Rectal smooth muscle tissue (tissue), 1 donor: ENCODE measurements around the gene PRR20G.

Source experiments
- H3K27ac ChIP-seq: one replicate; pipeline ENCODE4 v1.7.0; 2013; ENCODE audit warnings: low read depth, low read length, inconsistent platforms
- H3K27me3 ChIP-seq: one replicate; pipeline ENCODE4 v1.7.0; 2013; ENCODE audit warnings: low read length; ENCODE audit not compliant: control insufficient read depth, insufficient read depth
- H3K36me3 ChIP-seq: one replicate; pipeline ENCODE4 v1.7.0; 2013; ENCODE audit warnings: low read length; ENCODE audit not compliant: control insufficient read depth, insufficient read depth
- H3K4me1 ChIP-seq: one replicate; pipeline ENCODE4 v1.7.0; 2013; ENCODE audit warnings: low read length; ENCODE audit not compliant: control insufficient read depth, insufficient read depth
- H3K4me3 ChIP-seq: one replicate; pipeline ENCODE4 v1.7.0; 2013; ENCODE audit warnings: low read length
- H3K9ac ChIP-seq: one replicate; pipeline ENCODE4 v1.7.0; 2013; ENCODE audit warnings: low read length

Gene PRR20G

DNA sequence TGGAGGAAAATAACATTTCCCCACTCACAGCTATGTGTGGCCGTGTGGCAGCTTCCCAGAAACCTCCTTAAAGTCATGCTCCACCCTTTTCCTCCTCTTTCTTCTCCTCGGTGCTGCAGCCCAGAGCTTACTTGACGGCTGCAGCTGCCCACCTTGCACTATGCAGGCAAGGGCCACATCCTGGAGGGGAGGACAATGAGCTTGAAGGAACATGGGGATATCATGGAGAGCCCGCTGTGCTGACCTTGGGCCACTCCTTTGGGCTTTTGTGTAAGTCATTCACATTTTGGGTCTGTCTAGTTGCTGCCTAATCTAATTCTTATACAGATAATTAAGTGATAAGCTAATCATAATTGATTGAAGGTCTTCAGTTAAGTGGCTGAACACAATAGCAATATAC, 28.0 kb downstream of the PRR20G start:
- H3K9ac ChIP-seq = no peak overlapping the region
- peaks cover 3% of the 10 kb centered on the region for H3K27me3 ChIP-seq
- H3K36me3 ChIP-seq = no peaks in the 10 kb centered on the region
- no peak overlapping the region for H3K27ac ChIP-seq
- no peak overlapping the region for H3K4me3 ChIP-seq
- H3K4me1 ChIP-seq = no peaks in the 10 kb centered on the region

DNA sequence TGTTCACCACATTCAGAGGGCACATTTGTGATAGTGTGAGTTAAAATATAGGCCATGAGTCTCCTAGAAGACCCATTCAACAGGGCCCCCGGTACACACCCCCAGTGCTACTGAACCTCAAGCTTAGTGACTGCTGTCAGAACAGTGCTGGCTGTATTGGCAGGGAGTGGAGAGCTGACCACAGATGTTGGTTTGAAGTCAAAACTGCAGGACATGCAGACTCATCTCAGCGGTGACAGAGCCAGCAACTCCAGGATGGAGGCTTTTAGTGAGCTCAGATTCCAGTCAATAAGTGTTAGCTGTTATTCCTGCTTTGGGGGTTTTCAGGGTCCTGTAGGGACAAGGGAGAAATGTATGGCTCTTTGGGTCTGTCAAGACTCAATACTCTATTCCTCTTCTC, 29.1 kb downstream of the PRR20G start:
- no peak overlapping the region for H3K9ac ChIP-seq
- H3K27ac ChIP-seq = no peak overlapping the region
- no peaks in the 10 kb centered on the region for H3K36me3 ChIP-seq

DNA sequence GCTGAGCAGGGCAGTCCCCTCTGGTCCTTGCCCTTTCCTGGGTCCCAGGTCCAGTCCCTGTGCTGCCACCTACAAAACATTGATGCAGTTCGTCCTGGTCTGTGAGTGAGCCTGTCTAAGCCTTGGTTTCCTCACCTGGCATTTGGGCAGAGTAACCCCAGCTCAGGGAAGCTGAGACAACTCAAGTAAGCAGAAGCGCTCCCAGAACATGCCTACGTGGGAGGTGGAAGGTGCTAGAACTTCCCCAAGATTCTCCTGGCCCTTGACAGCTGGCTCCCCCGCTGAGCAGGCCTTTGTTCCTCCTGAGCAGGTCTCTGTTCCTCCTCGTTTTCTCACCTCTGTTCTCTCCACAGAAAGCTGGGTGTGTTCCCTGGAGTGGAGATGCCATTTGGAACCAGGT, 30.5 kb downstream of the PRR20G start:
- H3K27ac ChIP-seq = no peak overlapping the region
- H3K4me1 ChIP-seq = no peaks in the 10 kb centered on the region
- H3K27me3 ChIP-seq = peaks cover 7% of the 10 kb centered on the region
- no peaks in the 10 kb centered on the region for H3K36me3 ChIP-seq
- no peak overlapping the region for H3K9ac ChIP-seq
- H3K4me3 ChIP-seq = no peak overlapping the region

More for the DNA sequence above, 29.1 kb downstream of the PRR20G start:
- Histone ChIP-seq H3K4me3 (no peak overlapping the region), H3K27me3 (peaks cover 3% of the 10 kb centered on the region), H3K4me1 (no peaks in the 10 kb centered on the region)

DNA sequence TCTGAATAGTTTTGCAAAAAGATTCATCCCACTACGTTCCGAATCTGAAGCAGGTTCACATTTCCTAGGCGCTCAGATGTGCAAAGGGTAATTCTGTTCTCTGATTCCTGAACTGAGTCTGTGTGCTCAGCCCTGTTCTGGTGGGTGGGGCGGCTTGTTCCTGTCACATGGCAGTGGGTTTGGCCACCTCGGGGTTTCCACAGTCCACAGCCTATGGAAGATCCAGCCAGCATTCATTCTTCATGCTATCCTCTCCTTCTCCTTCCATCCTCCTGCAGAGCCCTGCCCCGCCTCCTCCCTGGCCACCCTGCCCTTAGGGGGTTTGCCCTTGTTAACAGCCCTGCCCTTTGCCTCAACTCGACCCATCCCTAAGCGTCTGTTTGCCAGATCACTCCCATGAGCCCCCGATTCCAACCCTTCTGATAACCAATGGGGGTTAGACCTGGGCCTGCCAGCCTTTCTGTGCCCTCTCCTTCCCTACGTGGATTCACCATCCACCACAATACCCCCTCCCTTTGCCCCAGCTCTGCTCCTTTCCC, 31.0 kb downstream of the PRR20G start:
- Histone ChIP-seq H3K36me3 (no peaks in the 10 kb centered on the region), H3K27ac (no peak overlapping the region), H3K4me3 (no peak overlapping the region), H3K9ac (no peak overlapping the region), H3K27me3 (peaks cover 7% of the 10 kb centered on the region), H3K4me1 (no peaks in the 10 kb centered on the region)

DNA sequence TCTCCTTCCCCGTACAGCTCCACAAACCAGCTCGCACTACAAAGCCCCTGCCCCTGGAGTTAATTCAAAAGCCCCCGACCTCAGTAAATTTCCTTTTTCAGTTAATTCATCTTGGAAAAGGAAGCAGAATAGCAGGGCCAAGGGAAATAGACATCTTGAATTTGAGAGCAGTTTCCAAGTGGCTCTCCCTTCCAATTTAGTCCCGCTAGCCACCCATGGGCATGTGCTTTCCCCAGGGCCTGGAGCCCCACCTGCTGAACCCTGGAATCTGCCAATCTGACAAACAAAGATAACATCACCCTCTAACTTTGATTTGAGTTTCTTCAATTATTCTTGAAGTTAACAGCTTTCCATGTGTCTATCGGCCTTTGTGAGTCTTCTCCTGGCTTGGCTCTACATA, 31.7 kb downstream of the PRR20G start:
- no peak overlapping the region for H3K27ac ChIP-seq

DNA sequence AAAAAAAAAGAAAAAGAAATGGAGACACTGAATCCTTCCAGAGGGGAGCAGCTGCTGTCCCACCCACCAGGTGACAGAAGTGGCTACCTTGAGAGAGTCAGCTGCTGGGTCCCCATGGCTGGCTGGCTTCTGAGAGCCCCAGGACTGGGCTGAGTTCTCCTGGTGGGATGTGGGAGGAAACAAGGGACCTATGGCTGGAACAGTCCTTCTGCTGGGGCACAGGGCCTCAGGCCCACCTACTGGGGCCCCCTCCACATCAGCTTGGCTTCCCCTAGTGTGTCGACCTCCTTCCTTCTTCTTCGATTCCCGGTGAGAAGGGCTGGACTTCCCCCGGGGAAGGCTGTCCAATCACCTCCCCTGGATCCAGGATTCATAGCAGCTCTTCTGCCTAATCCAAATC, 32.3 kb downstream of the PRR20G start:
- H3K4me1 ChIP-seq = no peaks in the 10 kb centered on the region
- no peak overlapping the region for H3K27ac ChIP-seq
- H3K36me3 ChIP-seq = no peaks in the 10 kb centered on the region
- H3K27me3 ChIP-seq = peaks cover 7% of the 10 kb centered on the region
- no peak overlapping the region for H3K4me3 ChIP-seq
- H3K9ac ChIP-seq = no peak overlapping the region

More for the DNA sequence above, 31.7 kb downstream of the PRR20G start:
- H3K4me1 ChIP-seq = no peaks in the 10 kb centered on the region
- H3K4me3 ChIP-seq = no peak overlapping the region
- H3K9ac ChIP-seq = no peak overlapping the region
- H3K36me3 ChIP-seq = no peaks in the 10 kb centered on the region
- H3K27me3 ChIP-seq = peaks cover 7% of the 10 kb centered on the region

DNA sequence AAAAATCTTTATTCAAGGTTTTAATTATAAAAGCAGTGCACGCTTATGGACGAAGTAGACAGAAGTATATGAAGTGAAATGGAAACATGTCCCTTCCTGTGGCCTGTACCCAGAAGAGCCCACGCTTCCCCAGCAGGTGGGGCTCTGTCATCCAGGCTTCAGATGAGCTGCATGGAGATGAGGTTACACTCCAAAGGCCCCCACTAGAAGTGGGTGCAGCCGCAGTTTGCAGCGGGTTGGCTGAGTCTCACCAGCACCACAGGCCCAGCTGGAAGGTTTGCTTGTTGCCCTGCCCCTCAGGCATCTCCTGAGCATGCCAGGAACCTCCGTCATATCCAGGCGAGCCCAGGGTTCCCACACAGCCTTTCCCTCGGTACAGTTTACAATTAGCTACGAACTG, 33.1 kb downstream of the PRR20G start:
- H3K36me3 ChIP-seq = no peaks in the 10 kb centered on the region
- H3K27ac ChIP-seq = no peak overlapping the region
- no peak overlapping the region for H3K4me3 ChIP-seq
- peaks cover 7% of the 10 kb centered on the region for H3K27me3 ChIP-seq
- H3K4me1 ChIP-seq = no peaks in the 10 kb centered on the region
- H3K9ac ChIP-seq = no peak overlapping the region

DNA sequence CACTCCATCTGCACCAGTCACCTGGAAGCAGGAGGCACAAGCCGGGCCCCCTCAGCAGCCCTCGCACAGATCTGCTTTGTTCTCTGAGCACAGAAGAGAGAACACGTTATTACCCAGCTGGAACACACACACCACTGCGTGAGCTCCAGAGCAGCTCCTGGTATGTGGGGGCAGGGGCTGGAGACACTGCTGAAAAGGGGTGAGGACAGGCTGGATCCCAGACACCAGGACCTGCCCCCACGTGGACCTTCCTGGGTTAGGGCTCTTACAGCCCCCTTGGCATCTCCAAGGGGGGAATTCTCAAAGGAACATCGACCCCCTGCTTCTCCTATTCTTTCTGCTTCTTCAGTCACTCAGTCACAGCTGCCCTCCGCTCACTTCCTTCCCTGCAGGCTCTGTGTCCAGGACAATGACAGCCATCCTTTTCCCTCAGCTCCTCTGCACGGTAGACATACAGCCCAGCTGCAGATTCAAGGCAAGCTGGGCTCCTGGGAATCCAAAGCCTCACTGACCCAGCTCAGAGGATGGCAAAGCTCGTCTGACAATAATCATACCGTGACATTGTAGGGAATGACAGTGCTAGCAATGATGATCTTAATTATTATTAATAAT, 33.7 kb downstream of the PRR20G start:
- Histone ChIP-seq H3K4me1 (no peaks in the 10 kb centered on the region), H3K27ac (no peak overlapping the region), H3K27me3 (peaks cover 7% of the 10 kb centered on the region), H3K4me3 (no peak overlapping the region), H3K9ac (no peak overlapping the region), H3K36me3 (no peaks in the 10 kb centered on the region)

DNA sequence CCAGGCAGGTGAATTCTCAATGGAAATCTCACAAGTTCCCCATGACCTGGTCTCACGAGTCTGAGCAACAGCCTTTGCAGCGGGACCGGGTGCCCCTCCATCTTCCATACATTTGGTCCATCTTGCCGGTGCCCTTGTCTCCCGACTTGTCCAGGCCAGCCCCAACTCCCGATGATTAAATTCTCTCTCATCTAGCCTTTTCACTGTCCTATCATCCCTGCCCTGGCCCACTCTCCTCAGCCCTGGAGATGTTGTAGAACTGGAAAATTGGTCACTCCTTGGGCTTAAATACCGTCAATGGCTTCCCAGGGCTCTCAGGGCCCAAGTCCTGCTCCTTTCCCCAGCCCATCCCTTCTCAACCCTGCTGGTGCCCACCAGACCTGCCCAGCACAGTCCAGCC, 34.4 kb downstream of the PRR20G start:
- no peak overlapping the region for H3K27ac ChIP-seq
- H3K4me3 ChIP-seq = no peak overlapping the region
- peaks cover 7% of the 10 kb centered on the region for H3K27me3 ChIP-seq
- no peaks in the 10 kb centered on the region for H3K4me1 ChIP-seq
- no peaks in the 10 kb centered on the region for H3K36me3 ChIP-seq
- no peak overlapping the region for H3K9ac ChIP-seq

DNA sequence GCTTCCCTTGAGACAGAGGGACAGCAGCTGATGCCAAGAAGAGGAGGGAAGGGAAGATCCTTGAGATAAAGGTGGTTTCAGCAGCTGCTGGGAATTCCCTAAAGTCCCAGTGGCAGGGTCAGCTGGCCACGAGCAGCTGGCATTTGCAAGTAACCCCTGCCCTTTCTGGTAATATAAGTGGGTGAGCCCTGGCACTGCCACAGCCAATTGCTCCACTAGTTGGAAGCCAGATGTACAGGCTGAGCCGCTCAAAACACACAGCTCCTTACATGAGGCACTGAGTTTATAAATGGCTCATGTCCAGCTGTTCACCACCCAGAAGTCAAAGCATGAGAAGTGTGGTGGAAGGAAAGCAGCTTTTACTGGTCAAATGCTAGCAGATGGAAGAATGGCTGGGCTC, 35.4 kb downstream of the PRR20G start:
- no peaks in the 10 kb centered on the region for H3K4me1 ChIP-seq
- H3K27ac ChIP-seq = no peak overlapping the region

DNA sequence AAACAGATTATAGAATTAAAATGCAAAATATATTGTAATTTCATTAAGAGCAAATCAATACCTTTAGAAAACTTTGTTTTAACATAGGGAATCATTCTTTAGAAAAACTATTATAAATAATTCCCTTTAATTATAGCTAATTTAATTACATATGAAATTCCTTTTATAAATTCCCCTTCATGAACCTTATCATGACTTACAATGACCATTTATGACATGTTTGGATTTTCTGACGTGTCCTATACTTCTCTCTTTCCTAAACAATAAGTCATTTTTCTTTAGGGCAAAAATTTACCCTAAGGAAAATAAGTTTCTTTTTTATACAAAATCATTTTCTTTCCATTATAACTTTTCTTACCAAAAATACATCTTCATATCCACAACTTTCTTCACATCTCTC, 37.8 kb downstream of the PRR20G start:
- no peaks in the 10 kb centered on the region for H3K36me3 ChIP-seq
- H3K4me3 ChIP-seq = no peak overlapping the region
- no peaks in the 10 kb centered on the region for H3K4me1 ChIP-seq
- peaks cover 4% of the 10 kb centered on the region for H3K27me3 ChIP-seq
- no peak overlapping the region for H3K27ac ChIP-seq
- H3K9ac ChIP-seq = no peak overlapping the region

More for the DNA sequence above, 35.4 kb downstream of the PRR20G start:
- H3K27me3 ChIP-seq = peaks cover 4% of the 10 kb centered on the region
- H3K36me3 ChIP-seq = no peaks in the 10 kb centered on the region
- H3K4me3 ChIP-seq = no peak overlapping the region
- no peak overlapping the region for H3K9ac ChIP-seq

DNA sequence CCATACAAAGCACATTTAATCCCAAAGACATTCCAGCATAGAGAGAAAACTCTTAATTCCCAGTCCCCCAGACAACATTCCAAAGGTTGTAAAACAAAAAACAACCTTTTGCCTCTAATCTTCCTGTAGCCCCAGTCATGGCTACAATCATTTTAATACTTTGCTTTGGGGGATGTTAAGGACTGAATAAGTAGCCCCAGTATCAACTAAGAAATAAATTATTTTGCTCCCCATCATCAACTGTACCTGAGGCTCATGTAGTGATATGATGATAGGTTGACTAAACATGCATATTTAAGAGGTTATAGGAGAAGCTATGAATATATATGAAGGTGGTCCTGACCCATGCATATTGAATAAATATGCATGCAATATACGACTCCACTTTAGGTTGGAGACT, 40.6 kb downstream of the PRR20G start:
- Histone ChIP-seq H3K4me3 (no peak overlapping the region), H3K27ac (no peak overlapping the region), H3K9ac (no peak overlapping the region), H3K36me3 (no peaks in the 10 kb centered on the region), H3K27me3 (no peaks in the 10 kb centered on the region), H3K4me1 (no peaks in the 10 kb centered on the region)

DNA sequence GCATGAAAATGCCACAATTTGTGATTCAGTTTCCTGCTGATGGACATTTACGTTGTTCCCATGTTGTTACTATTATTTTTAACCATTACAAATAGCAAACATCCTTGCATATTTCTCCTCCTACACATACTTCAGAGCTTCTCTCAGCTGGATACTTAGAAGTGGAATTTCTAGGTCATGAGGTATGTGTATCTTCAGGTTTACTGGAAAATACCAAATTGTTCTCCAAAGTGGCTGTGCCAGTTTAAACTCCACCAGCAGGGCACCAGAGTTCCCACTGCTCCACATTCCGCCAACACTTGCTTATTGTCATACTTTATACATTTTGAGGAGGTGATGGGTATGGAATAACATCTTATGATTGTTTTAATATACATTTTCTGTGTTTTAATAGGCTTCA, 49.2 kb downstream of the PRR20G start:
- H3K36me3 ChIP-seq = no peaks in the 10 kb centered on the region
- H3K9ac ChIP-seq = no peak overlapping the region
- no peak overlapping the region for H3K4me3 ChIP-seq
- no peak overlapping the region for H3K27ac ChIP-seq
- H3K4me1 ChIP-seq = no peaks in the 10 kb centered on the region
- H3K27me3 ChIP-seq = no peaks in the 10 kb centered on the region
